HG02970 (cell line): Measurements from ENCODE around the gene ETV3L.
"Not testable (repeated sequence)": the region's sequence is repeated elsewhere in the genome, so short reads cannot be mapped to it uniquely, and the experiment has no call there.

Source experiments
- ATAC-seq: cut with Tn5 transposase; IDR thresholded peaks from one replicate; pipeline ENCODE4 v1.9.1; 2021; ENCODE audit warnings: mild to moderate bottlenecking, moderate library complexity, moderate number of reproducible peaks; ENCODE audit not compliant: unreplicated experiment, low FRiP score

Gene ETV3L

GRCh38 chr1:157084720-157085119, 14.9 kb downstream of the ETV3L start:
- no peak for ATAC-seq

- ATAC-seq, result no peak
Observed at GRCh38 chr1:157081707-157082106, 17.9 kb downstream of the ETV3L start.

GRCh38 chr1:157080714-157081113, 18.9 kb downstream of the ETV3L start:
- ATAC-seq, result no peak

GRCh38 chr1:157077394-157077793, 22.2 kb downstream of the ETV3L start:
- ATAC-seq, result no peak

GRCh38 chr1:157073944-157074685, 25.5 kb downstream of the ETV3L start:
- no peak for ATAC-seq

GRCh38 chr1:157069601-157070000, 30.0 kb downstream of the ETV3L start:
- no peak for ATAC-seq

GRCh38 chr1:157059241-157059640, 40.4 kb downstream of the ETV3L start:
- not testable (repeated sequence) for ATAC-seq

GRCh38 chr1:157056269-157056668, 43.3 kb downstream of the ETV3L start:
- ATAC-seq, result no peak

GRCh38 chr1:157055729-157056128, 43.9 kb downstream of the ETV3L start:
- not testable (repeated sequence) for ATAC-seq

- no peak for ATAC-seq
Observed at GRCh38 chr1:157050836-157051235, 48.8 kb downstream of the ETV3L start.

GRCh38 chr1:157047062-157047410, 52.6 kb downstream of the ETV3L start:
- no peak for ATAC-seq

- ATAC-seq, result no peak
Observed at GRCh38 chr1:157045250-157046218, 54.1 kb downstream of the ETV3L start, which contains the start of gene ARHGEF11. TSS of gene ARHGEF11 (minus strand) at chr1:157045742. CDS start at chr1:157044330, 1,412 bp downstream.

GRCh38 chr1:157044326-157044725, 55.3 kb downstream of the ETV3L start:
- ATAC-seq, result no peak

GRCh38 chr1:157043685-157044084, 55.9 kb downstream of the ETV3L start:
- no peak for ATAC-seq

GRCh38 chr1:157042846-157043245, 56.8 kb downstream of the ETV3L start:
- ATAC-seq, result no peak
